Brain microvascular endothelial cell (primary cell): ENCODE data around the gene C1QBP.
"Not testable (repeated sequence)": the region's sequence is repeated elsewhere in the genome, so short reads cannot be mapped to it uniquely, and the experiment has no call there.

Experiments
- DNase-seq: peaks from one replicate; pipeline ENCODE4 v3.0.0-alpha.2; 2020
- H3K27ac ChIP-seq: fragments of 250-450 bp; sonication (Bioruptor Pico); 2 replicates; pipeline ENCODE4 v1.5.1; 2020; ENCODE audit warnings: mild to moderate bottlenecking, moderate library complexity
- H3K27me3 ChIP-seq: fragments of 250-450 bp; sonication (Bioruptor Pico); replicated peaks from 2 replicates; pipeline ENCODE4 v1.5.1; 2020; ENCODE audit warnings: mild to moderate bottlenecking
- H3K36me3 ChIP-seq: fragments of 250-450 bp; sonication (Bioruptor Pico); replicated peaks from 2 replicates; pipeline ENCODE4 v1.5.1; 2020; ENCODE audit warnings: mild to moderate bottlenecking
- H3K4me3 ChIP-seq: 2 replicates; pipeline ENCODE4 v1.5.1; 2011; ENCODE audit warnings: low read depth, mild to moderate bottlenecking, control low read depth, low read length, moderate library complexity
- in situ Hi-C: cut with HindIII; loops from 2 replicates; pipeline ENCODE4 v1.10.0; 2017; ENCODE audit warnings: low sequenced_read_pairs, low pct_ligation_motif_present
- TF ChIP-seq, protein P1 (sequence below): IDR thresholded peaks from 2 replicates; pipeline ENCODE4 v1.5.1; 2011; ENCODE audit warnings: low read depth, mild to moderate bottlenecking, moderate library complexity, low read length, control low read depth, inconsistent platforms; ENCODE audit errors: missing control alignments

Gene C1QBP

DNA sequence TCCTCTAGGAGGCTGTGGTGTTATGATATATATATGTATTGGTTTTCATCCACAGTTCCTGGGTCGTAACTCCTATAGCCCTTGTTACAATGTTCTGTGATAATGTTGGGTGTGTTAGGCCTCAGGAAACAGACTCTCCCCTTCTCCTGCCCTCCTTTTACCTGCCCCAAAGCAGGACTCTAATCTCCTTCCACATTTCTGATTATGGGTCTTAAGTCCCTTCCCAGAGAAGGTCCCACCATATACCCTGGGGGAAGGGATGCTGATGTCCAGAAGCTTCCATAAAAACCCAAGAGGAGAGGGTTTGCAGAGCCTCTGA lies 450 bp upstream of the C1QBP start:
- in situ Hi-C loops = no loop called here
- no peaks in the 10 kb centered on the region for H3K27me3 ChIP-seq
- TF ChIP-seq, protein P1, sequence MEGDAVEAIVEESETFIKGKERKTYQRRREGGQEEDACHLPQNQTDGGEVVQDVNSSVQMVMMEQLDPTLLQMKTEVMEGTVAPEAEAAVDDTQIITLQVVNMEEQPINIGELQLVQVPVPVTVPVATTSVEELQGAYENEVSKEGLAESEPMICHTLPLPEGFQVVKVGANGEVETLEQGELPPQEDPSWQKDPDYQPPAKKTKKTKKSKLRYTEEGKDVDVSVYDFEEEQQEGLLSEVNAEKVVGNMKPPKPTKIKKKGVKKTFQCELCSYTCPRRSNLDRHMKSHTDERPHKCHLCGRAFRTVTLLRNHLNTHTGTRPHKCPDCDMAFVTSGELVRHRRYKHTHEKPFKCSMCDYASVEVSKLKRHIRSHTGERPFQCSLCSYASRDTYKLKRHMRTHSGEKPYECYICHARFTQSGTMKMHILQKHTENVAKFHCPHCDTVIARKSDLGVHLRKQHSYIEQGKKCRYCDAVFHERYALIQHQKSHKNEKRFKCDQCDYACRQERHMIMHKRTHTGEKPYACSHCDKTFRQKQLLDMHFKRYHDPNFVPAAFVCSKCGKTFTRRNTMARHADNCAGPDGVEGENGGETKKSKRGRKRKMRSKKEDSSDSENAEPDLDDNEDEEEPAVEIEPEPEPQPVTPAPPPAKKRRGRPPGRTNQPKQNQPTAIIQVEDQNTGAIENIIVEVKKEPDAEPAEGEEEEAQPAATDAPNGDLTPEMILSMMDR = no peak
- H3K27ac ChIP-seq = no peak overlapping the region
- H3K4me3 ChIP-seq = peak overlapping the region; percentile 33
- peaks cover 35% of the 10 kb centered on the region for H3K36me3 ChIP-seq
- DNase-seq = no peak

DNA sequence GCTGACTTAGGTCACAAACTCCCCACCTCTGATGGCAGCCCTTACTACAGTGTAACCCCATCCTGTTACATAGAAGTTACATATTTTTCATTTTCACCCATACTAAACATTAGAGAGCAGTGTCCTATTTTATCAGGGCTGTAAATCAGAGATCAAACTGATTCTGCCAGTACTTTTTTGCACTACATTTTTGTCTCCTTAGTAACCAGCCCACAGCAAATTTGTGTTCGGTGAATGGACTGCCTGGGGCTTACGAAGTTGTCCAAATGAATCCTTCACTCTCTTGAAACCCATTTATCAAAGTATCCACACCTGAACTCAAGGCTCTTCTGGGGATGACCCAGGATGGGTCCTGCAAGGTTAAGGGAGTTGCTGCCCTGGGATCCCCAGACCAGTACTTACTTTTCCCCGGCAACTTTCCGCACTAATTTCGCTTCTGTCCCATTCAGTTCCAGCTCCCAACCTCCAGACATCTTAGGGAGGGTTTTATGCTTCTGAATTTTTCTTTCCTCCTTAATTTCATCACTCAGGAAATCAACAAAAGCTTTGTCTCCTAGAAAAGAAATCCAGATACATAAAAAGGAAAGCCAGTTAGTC lies 1.1 kb downstream of the C1QBP start:
- Histone ChIP-seq H3K27me3 (no peaks in the 10 kb centered on the region), H3K4me3 (peak overlapping the region; percentile 84), H3K27ac (peak overlapping the region; percentile 58), H3K36me3 (peaks cover 32% of the 10 kb centered on the region)
- TF ChIP-seq, protein P1 = no peak
- peak; percentile 12 for DNase-seq
- in situ Hi-C loops = no loop called here

DNA sequence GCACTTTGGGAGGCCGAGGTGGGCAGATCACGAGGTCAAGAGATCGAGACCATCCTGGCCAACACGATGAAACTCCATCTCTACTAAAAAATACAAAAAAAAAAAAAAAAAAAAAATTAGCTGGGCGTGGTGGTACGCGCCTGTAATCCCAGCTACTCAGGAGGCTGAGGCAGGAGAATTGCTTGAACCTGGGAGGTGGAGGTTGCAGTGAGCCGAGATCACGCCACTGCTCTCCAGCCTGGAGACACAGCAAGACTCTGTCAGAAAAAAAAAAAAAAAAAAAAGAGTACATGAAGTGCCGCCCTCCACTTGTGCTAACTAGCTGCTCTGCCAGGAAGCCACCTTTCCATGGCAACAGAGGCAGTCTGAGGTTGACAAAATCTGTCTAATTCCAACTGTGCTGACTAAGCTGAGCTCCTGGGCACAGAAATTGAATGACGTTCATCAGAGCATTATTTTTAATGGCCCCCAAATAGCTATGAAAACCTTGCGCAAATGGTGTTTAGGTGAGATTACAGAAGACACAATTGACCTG lies 3.1 kb downstream of the C1QBP start:
- in situ Hi-C loops, H3K27ac ChIP-seq: not testable (repeated sequence)

DNA sequence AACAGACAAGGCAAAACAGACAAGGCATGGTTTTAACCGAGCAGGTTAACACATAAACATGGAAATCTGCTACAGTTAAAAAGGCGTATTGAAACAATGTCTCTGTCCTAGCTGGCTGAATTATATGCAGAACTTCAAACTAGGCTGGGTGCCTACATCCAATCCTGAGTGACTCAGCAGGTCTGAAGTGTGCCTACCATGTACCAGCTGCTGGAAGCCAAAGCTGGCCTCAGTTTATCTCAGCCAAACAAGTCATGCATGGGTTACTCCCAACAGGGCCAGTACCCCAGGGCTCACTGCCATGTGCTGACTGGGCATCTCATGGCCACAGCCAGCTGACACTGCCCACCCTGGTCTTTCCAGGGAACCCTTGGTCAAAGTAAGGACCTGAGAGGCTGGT lies 4.0 kb downstream of the C1QBP start:
- Histone ChIP-seq H3K36me3 (peaks cover 49% of the 10 kb centered on the region), H3K27me3 (no peaks in the 10 kb centered on the region), H3K4me3 (no peak overlapping the region), H3K27ac (no peak overlapping the region)
- DNase-seq = no peak
- TF ChIP-seq, protein P1 = no peak
- in situ Hi-C loops = no loop called here

More for the DNA sequence above, 3.1 kb downstream of the C1QBP start:
- DNase-seq, H3K27me3 ChIP-seq, H3K4me3 ChIP-seq: not testable (repeated sequence)
- H3K36me3 ChIP-seq = peaks cover 44% of the 10 kb centered on the region

DNA sequence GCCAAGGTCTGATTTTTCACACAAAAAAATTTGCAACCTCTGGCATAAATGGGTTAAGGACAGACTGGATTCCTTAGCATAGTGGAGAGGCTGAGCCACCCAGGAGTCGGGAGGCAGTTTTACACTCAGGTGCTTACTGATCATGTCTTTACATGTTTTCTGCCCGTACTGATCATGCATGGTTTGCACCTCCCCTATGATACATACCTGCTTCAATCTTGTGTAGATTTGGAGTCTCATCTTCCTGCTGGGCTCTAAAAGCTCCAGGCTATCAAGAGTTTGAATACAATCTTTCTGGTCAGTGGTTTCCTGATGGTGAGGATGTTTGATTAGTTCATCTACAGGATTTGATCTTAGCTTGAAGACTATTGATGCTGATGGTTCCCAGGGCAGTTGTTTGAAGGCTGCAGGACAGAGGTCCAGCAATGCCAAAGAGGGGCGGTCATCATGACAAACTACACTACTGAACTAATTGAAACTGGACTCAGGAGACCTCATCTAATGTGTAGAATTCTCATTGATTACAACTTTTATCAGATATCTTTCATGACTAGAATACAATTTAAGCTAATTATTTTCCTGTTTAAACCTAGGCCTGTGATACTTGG lies 6.9 kb downstream of the C1QBP start:
- Histone ChIP-seq H3K4me3 (no peak overlapping the region), H3K27ac (no peak overlapping the region), H3K27me3 (no peaks in the 10 kb centered on the region), H3K36me3 (peaks cover 73% of the 10 kb centered on the region)
- TF ChIP-seq, protein P1 = no peak
- no peak for DNase-seq
- in situ Hi-C loops = no loop called here

DNA sequence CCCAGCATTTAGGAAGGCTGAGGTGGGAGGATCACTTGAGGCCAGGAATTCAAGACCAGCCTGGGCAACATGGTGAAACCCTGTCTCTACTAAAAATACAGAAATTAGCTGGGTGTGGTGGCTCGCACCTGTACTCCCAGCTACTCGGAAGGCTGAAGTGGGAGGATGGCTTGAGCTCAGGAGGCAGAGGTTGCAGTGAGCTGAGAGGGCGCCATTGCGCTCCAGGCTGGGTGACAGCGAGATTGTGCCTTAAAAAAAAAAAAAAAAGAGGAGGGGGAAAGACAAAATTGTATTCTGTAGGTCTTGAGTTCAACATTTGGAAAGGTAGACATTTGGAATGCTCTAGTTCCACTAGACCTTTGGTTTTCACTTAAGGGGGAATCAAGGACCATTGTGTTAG lies 7.7 kb downstream of the C1QBP start:
- H3K27ac ChIP-seq, H3K27me3 ChIP-seq, H3K4me3 ChIP-seq, DNase-seq, in situ Hi-C loops: not testable (repeated sequence)
- H3K36me3 ChIP-seq = peaks cover 70% of the 10 kb centered on the region
- TF ChIP-seq, protein P1 = peak; percentile 7
